HFFc6 (cell line): Measurements from ENCODE around the gene EEIG1. TPM values are rescaled to one million over a fixed set of nuclear protein-coding genes. Genes with fewer than 3 reads are reported as not detected.

Experiments
- DNase-seq: peaks from one replicate; pipeline ENCODE4 v3.0.0-alpha.2; 2018
- H3K27ac Mint-ChIP-seq: 2 replicates; pipeline ENCODE4 v1.8.0; 2020; ENCODE audit warnings: mild to moderate bottlenecking, mixed read lengths
- H3K27me3 Mint-ChIP-seq: 2 replicates; pipeline ENCODE4 v1.8.0; 2021; ENCODE audit warnings: mild to moderate bottlenecking, moderate library complexity, mixed read lengths; ENCODE audit not compliant: insufficient read depth
- H3K36me3 Mint-ChIP-seq: 2 replicates; pipeline ENCODE4 v1.8.0; 2021; ENCODE audit warnings: low read depth, mixed read lengths
- H3K4me1 Mint-ChIP-seq: 2 replicates; pipeline ENCODE4 v1.8.0; 2020; ENCODE audit warnings: low read depth, mixed read lengths
- H3K4me3 Mint-ChIP-seq: 2 replicates; pipeline ENCODE4 v1.8.0; 2020; ENCODE audit warnings: mild to moderate bottlenecking, moderate library complexity, mixed read lengths
- H3K9me3 Mint-ChIP-seq: 2 replicates; pipeline ENCODE4 v1.8.0; 2020; ENCODE audit warnings: mild to moderate bottlenecking, mixed read lengths
- CTCF ChIP-seq: fragments of 200-600 bp; sonication (generic); IDR thresholded peaks from 2 replicates; pipeline ENCODE4 v1.5.0; 2021; ENCODE audit warnings: antibody characterized with exemption, mild to moderate bottlenecking
- total RNA-seq, 6 experiments: library from RNA; stranded (reverse); fragmentation: NEBNext Ultra II Directional; extraction: Animal tissue kit (Norgen Biotek cat#: 25700); gene quantifications; 2 replicates in 1 of 6; 3 replicates in 5 of 6; pipeline ENCODE4 v1.2.3, GENCODE V29; 2021

Gene EEIG1
- total RNA-seq, 6 experiments from 2014 or later: 26.7 to 35.4 (median 29.3) TPM

GRCh38 chr9:127977009-127977883, 3.5 kb downstream of the EEIG1 start:
- no peak for TF ChIP-seq CTCF

DNA sequence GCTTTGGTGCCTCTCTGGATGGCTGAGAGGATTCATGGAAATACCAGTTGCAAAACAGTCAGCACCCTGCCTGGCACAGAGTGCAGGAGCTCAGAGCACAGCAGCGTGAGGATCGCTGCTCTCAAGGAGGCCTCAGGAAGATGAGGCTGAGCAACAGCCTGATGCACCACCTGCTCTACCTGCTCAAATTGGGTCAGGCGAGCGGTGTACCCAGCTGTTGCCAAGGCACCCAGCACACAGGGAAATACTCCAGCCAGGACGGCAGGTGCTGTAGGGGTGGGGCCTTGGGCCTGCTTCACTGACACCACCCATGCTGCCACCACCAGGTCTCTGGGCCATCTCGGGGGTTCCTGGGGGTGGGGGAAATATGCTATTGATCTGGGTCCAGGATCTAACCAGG, 4.3 kb downstream of the EEIG1 start:
- peaks cover 60% of the 10 kb centered on the region for H3K4me1 Mint-ChIP-seq
- H3K27ac Mint-ChIP-seq: no peak overlapping the region
- H3K4me3 Mint-ChIP-seq: no peak overlapping the region
- H3K9me3 Mint-ChIP-seq: no peaks in the 10 kb centered on the region
- DNase-seq: no peak
- H3K36me3 Mint-ChIP-seq: no peaks in the 10 kb centered on the region
- TF ChIP-seq CTCF: no peak
- H3K27me3 Mint-ChIP-seq: no peaks in the 10 kb centered on the region; the same call in none of the 2 replicates

More at GRCh38 chr9:127977009-127977883, 3.5 kb downstream of the EEIG1 start:
- H3K27ac Mint-ChIP-seq: peak overlapping the region; percentile 52
- peak overlapping the region; percentile 97 for H3K4me3 Mint-ChIP-seq
- DNase-seq: no peak
- peaks cover 57% of the 10 kb centered on the region for H3K4me1 Mint-ChIP-seq
- H3K27me3 Mint-ChIP-seq: no peaks in the 10 kb centered on the region; the same call in none of the 2 replicates
- no peaks in the 10 kb centered on the region for H3K36me3 Mint-ChIP-seq
- no peaks in the 10 kb centered on the region for H3K9me3 Mint-ChIP-seq

- Mint-ChIP-seq H3K4me3 (no peak overlapping the region), H3K4me1 (peaks cover 60% of the 10 kb centered on the region), H3K36me3 (no peaks in the 10 kb centered on the region)
These were observed 5.1 kb downstream of the EEIG1 start for GRCh38 chr9:127975376-127976315.

GRCh38 chr9:127974769-127975261, 6.0 kb downstream of the EEIG1 start:
- peaks cover 68% of the 10 kb centered on the region for H3K4me1 Mint-ChIP-seq
- no peaks in the 10 kb centered on the region for H3K36me3 Mint-ChIP-seq
- no peak overlapping the region; the same call in 1 of the 2 replicates for H3K4me3 Mint-ChIP-seq
- no peaks in the 10 kb centered on the region for H3K9me3 Mint-ChIP-seq
- TF ChIP-seq CTCF: no peak
- peak overlapping the region; percentile 6; the same call in 1 of the 2 replicates for H3K27ac Mint-ChIP-seq
- no peaks in the 10 kb centered on the region; the same call in none of the 2 replicates for H3K27me3 Mint-ChIP-seq
- DNase-seq: no peak

More at GRCh38 chr9:127975376-127976315, 5.1 kb downstream of the EEIG1 start:
- H3K27me3 Mint-ChIP-seq: no peaks in the 10 kb centered on the region; the same call in none of the 2 replicates
- no peak for DNase-seq
- H3K9me3 Mint-ChIP-seq: no peaks in the 10 kb centered on the region
- TF ChIP-seq CTCF: no peak
- no peak overlapping the region for H3K27ac Mint-ChIP-seq
